HG03066 (cell line): Measurements from ENCODE around the gene MRPL23.

Experiments
- ATAC-seq: cut with Tn5 transposase; IDR thresholded peaks from one replicate; pipeline ENCODE4 v1.9.1; 2021; ENCODE audit warnings: low read depth; ENCODE audit not compliant: unreplicated experiment

The MRPL23 gene

GRCh38 chr11:1949922-1950321 lies 2.8 kb downstream of the MRPL23 start:
- no peak for ATAC-seq

- no peak for ATAC-seq
Observed at GRCh38 chr11:1952806-1953482, 5.8 kb downstream of the MRPL23 start.

- no peak for ATAC-seq
Observed at GRCh38 chr11:1953489-1954266, 6.5 kb downstream of the MRPL23 start.

DNA sequence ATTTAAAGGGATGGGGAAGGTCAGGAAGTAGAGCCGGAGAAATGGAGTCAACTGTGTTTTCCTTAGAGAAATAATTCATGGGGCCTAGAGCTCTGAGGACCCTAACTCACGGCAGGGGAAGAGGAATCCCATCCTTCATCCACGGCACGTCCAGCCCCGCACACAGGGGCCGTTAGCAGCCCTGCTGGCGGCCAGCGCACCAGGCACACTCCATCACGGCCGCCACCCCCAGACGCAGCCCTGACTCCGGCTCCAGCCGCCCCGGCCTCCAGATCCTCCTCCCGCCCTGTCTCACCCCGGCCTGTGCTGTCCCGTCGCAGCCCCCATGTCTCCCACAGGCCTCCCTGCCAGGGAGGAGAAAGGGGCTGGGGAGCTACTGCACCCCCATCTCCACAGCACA lies 11.2 kb downstream of the MRPL23 start:
- ATAC-seq, result no peak

DNA sequence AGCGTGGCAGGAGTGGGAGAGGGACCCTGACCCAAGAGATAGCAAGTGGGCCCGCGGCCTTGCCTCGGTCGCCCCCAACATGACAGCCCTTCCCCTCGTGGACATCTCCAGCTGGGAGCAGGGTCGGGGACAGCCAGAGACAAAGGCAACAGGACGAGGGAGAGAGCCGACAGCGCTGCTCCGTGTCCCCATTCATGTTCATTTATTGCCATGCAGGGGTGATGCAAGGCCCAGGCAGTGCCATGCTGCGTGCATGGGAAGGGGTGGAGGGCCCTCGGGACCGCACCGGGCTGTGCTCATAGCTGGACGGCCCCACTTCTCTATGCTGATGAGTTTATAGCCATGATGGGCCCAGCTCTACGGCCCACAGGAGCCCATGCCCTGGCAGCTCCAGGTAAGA lies 12.7 kb downstream of the MRPL23 start:
- ATAC-seq, result no peak

DNA sequence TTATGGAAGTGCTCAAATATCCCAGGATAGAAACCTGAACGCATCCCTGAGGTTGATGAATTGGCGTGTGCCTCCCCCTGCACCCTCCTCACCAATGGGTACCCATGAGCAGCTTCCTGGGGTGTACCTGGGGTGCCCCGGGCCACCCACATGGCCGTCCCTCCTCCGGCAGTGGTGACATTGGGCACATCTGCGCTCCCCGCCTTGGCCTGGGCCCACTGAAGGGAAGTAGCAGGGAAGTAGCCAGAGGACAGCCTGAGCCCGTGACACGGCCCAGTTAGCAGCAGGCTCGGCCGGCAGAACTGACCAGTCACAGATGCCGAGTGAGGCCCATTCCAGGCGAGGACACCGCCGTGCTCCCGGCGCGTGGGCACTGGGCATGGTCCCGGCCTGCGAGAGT lies 16.7 kb downstream of the MRPL23 start:
- ATAC-seq, result no peak

DNA sequence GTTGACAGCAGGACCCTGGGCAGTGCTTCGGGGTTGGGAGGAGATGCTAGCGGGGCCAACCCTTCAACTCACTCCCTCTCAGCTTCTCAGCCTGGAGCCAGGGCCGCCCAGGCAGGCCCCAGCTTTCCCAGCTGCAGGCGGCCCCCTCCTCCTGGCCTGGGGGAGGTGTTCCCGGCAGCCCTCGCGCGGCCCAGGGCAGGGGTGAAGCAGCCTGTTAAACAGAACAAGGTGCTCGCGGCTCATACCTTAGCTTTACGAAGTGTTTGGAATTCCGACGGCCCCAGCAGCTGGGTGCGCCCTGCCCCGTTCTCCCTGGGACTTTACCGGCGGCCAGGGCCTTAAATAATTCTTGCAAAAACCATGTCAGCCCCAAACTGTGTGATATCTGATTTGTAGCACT lies 17.2 kb downstream of the MRPL23 start:
- ATAC-seq, result no peak

DNA sequence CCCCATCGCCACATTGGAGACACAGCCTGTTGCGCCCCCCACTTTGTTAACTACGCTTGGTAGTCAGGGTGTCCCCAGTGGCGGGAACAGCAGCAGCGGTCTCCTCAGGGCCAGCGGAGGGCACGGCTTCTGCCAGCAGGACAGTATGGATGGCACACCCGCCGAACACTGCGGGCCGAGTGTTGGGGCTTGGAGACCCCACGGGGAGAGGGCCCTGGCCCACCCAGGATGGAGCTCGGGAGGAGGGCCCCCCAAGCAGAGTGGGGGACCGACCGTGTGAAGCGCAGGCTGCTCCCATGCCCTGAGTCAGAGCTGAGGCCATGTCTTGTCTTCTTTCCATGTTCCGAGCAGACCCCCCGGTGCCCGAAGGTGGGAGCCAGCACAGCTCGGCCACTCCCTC lies 17.8 kb downstream of the MRPL23 start:
- no peak for ATAC-seq

- ATAC-seq, result no peak
Observed at GRCh38 chr11:1966531-1966930, 19.4 kb downstream of the MRPL23 start.

DNA sequence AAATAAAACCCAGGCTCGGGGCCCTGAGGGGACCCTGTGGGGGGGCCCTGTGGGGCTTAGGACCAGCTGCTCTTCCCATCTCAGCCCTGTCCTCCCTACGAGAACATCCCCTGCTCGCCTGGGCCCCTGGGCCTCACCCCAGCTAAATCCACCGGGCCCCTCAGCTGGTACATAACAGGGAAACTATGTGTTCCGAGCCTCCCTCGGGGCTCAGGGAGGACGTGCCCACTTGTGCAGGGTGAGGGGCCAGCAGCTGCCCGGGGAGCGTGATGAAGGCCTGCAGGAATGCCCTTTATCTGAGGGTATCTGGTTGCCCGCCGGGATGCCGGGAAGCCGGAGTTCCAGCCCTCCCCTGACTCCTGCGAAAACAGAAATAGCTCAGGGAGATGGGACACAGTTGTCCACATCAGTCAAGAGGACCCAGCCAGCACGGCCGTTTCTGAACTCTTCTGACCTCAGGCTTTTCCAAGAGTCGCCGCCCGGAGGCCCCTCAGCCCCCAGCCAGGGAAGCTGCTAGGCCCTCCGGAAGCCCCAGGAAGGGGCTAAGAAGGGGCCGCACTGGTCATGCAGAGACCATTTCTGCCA lies 20.6 kb downstream of the MRPL23 start:
- no peak for ATAC-seq

- ATAC-seq, result no peak
Observed at GRCh38 chr11:1968454-1969002, 21.4 kb downstream of the MRPL23 start.

- ATAC-seq, result no peak
Observed at GRCh38 chr11:1969035-1969434, 21.9 kb downstream of the MRPL23 start.

- no peak for ATAC-seq
Observed at GRCh38 chr11:1969776-1970175, 22.6 kb downstream of the MRPL23 start.

DNA sequence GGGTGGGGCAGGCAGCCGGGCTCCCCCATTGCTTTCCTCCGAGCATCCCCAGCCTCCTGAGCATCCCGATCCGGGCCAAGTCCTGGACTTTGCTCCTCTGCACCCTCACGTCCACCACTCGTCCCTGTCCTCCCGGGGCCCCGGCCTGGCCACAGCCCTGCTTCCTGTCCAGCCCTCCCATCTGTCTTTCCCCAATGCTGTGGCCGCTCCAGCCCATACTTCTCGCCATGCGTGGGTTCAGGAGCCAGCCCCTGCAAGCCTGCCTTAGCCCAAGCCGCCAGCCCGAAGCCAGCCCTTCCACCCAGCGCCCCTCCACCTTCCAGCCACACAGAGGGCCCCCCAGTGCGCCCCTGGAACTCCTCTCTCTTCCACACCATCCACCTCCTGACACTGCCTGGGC lies 23.8 kb downstream of the MRPL23 start:
- ATAC-seq, result no peak

DNA sequence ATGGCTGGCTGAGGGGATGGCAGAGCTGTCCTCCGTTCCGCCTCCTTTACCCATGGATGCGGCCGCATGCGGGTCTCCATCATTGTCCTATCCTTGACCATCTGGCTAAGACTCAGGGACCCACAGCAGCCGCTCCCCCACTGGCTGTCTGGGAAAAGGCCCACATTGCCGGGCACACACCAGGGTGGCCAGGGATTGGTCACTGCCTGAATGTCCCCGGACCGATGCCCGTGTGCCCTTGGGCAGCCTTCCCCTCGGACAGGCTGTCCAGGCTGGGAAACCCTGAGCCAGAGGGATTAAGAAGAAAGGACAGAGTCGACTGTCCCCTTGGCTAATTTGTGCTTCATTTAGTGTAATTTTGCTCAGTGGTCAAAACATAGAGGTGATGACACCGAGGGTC lies 28.1 kb downstream of the MRPL23 start:
- no peak for ATAC-seq

- no peak for ATAC-seq
Observed at GRCh38 chr11:1978720-1979473, 31.8 kb downstream of the MRPL23 start.

DNA sequence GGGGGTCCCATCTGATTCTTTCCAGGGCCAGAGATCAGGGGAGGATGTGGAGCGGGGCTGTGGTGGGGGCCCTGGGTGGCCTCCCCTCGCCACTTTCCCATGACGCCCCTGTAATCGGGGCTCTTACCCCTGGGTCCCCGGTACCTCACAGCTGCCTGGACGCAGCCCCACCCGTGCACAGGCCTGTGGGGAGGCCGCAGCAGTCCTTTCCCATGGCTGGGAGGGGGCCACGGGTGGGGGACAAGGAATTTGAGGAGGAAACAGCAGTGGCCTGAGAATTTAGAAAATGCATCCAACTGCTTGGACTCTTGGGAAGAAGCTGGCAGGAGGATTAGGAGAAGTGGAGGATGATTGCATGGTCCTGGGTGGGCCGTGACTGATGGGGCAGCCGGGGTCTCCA lies 32.5 kb downstream of the MRPL23 start:
- ATAC-seq, result no peak

GRCh38 chr11:1982873-1983600 lies 35.9 kb downstream of the MRPL23 start:
- ATAC-seq, result no peak

GRCh38 chr11:1983601-1983961 lies 36.4 kb downstream of the MRPL23 start:
- no peak for ATAC-seq

- ATAC-seq, result no peak
Observed at GRCh38 chr11:1987024-1987423, 39.9 kb downstream of the MRPL23 start.
